Measurements from ENCODE around the gene ZBTB12. TPM values are rescaled to one million over a fixed set of nuclear protein-coding genes. Genes with fewer than 3 reads are reported as not detected.

ZBTB12 gene, protein sequence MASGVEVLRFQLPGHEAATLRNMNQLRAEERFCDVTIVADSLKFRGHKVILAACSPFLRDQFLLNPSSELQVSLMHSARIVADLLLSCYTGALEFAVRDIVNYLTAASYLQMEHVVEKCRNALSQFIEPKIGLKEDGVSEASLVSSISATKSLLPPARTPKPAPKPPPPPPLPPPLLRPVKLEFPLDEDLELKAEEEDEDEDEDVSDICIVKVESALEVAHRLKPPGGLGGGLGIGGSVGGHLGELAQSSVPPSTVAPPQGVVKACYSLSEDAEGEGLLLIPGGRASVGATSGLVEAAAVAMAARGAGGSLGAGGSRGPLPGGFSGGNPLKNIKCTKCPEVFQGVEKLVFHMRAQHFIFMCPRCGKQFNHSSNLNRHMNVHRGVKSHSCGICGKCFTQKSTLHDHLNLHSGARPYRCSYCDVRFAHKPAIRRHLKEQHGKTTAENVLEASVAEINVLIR
- under 1 TPM; 0.28 to 0.33 TPM for total RNA-seq
- 1.4 TPM for polyA plus RNA-seq (2013, experiment 1 of 2)
- polyA plus RNA-seq (2013, experiment 2 of 2), result 2.9 TPM
- total RNA-seq, result 0 to 5.3 (median 1.6) reads per million in 172 experiments

- ATAC-seq (ENCODE audit: poor library complexity) (peak; percentile 48), DNase-seq (peak; percentile 67 to 94 (median 84))
- no peaks in the 10 kb centered on the region for H3K9me3 ChIP-seq (ENCODE audit: control insufficient read depth in 1 of 2, insufficient read depth in 1 of 2, low read length in 2 of 2)
- Mint-ChIP-seq H3K9me3 (no peaks in the 10 kb centered on the region), H3K36me3 (ENCODE audit: low read depth) (peaks cover 12% of the 10 kb centered on the region), H3K27ac (peak within 1 kb of the TSS; percentile 65), H3K27me3 (no peaks in the 10 kb centered on the region), H3K4me3 (peak within 1 kb of the TSS; percentile 89), H3K4me1 (ENCODE audit: low read depth) (peaks cover 35% of the 10 kb centered on the region)
- peak within 1 kb of the TSS; percentile 68 for H3K4me3 ChIP-seq (ENCODE audit: low read length)
- intact Hi-C loops (cut with DNase I, micrococcal nuclease), result loop anchor here in 1 of 2 experiments (5.0 kb wide), 1 partner anchor 1370 kb away; the partner anchor contains the start of genes RPS18 and VPS52
- no peaks in the 10 kb centered on the region for H3K36me3 ChIP-seq (ENCODE audit: insufficient read depth, low read length)
- TF ChIP-seq, protein P1, sequence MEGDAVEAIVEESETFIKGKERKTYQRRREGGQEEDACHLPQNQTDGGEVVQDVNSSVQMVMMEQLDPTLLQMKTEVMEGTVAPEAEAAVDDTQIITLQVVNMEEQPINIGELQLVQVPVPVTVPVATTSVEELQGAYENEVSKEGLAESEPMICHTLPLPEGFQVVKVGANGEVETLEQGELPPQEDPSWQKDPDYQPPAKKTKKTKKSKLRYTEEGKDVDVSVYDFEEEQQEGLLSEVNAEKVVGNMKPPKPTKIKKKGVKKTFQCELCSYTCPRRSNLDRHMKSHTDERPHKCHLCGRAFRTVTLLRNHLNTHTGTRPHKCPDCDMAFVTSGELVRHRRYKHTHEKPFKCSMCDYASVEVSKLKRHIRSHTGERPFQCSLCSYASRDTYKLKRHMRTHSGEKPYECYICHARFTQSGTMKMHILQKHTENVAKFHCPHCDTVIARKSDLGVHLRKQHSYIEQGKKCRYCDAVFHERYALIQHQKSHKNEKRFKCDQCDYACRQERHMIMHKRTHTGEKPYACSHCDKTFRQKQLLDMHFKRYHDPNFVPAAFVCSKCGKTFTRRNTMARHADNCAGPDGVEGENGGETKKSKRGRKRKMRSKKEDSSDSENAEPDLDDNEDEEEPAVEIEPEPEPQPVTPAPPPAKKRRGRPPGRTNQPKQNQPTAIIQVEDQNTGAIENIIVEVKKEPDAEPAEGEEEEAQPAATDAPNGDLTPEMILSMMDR (IDR thresholded peaks at IDR 0.05), result no peak
- ChIA-PET POLR2A (interaction anchor here (0.6 to 1.9 kb wide), 12 partner anchors 39 to 1252 kb away, joined by 3 to 13 read pairs (median 4); partner anchors contain the start of genes ABHD16A, ATF6B, BAG6 and DXO), CTCF (interaction anchor here (0.7 kb wide), 2 partner anchors 72 to 1369 kb away, joined by 3 read pairs; no protein-coding TSS in a partner anchor)
- peak within 1 kb of the TSS; percentile 13 to 72 for H3K27ac ChIP-seq (ENCODE audit: low read depth in 1 of 2, low read length in 2 of 2)
- peaks cover 39% of the 10 kb centered on the region for H3K4me1 ChIP-seq (ENCODE audit: insufficient read depth, low read length)
- no peaks in the 10 kb centered on the region for H3K27me3 ChIP-seq (ENCODE audit: control insufficient read depth in 1 of 2, insufficient read depth in 2 of 2, low read length in 2 of 2)
These were observed at the start of gene ZBTB12 for GRCh38 chr6:31901953-31902643. Gene ZBTB12 (minus strand): TSS chr6:31902086. CDS start chr6:31901305, 781 bp downstream.

DNA sequence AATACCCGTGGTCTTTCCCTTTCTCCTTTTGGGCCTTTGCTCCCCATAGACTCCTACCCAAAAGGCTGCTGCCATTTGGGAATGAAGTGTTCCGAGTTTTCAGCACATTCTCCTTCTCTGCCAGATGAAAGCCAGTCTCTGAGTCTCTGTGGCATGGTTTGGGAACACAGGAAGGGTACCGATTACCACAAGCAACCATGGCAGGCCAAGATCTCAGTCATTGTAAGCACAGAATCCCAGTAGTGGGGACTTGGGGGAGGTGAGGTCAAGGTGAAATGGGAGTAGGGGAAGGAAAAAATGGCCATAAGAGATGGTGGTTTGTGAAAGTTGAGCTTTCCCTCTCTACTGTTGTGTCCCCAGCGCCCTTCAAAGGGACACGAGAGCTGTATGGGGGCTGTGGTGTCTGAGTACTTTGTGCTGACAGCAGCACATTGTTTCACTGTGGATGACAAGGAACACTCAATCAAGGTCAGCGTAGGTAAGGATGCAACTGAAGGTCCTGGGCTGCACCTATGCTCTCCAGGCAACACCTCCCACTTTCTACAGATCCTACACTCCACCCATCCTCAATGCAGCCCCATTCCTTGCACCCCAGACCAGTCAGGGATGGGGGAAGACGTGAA is 48.2 kb upstream of the ZBTB12 start:
- Mint-ChIP-seq H3K4me3 (no peak overlapping the region), H3K27ac (no peak overlapping the region), H3K36me3 (ENCODE audit: low read depth) (peaks cover 37% of the 10 kb centered on the region), H3K27me3 (peaks cover 4% of the 10 kb centered on the region), H3K9me3 (no peaks in the 10 kb centered on the region), H3K4me1 (ENCODE audit: low read depth) (no peaks in the 10 kb centered on the region)
- Histone ChIP-seq H3K36me3 (ENCODE audit: insufficient read depth, low read length) (peaks cover 35% of the 10 kb centered on the region), H3K9me3 (ENCODE audit: control insufficient read depth in 1 of 2, insufficient read depth in 1 of 2, low read length in 2 of 2) (no peaks in the 10 kb centered on the region), H3K27me3 (ENCODE audit: control insufficient read depth in 1 of 2, insufficient read depth in 2 of 2, low read length in 2 of 2) (peaks cover 0 to 4% of the 10 kb centered on the region in 2 experiments), H3K4me3 (ENCODE audit: low read length) (no peak overlapping the region), H3K4me1 (ENCODE audit: insufficient read depth, low read length) (no peaks in the 10 kb centered on the region), H3K27ac (ENCODE audit: low read depth in 1 of 2, low read length in 2 of 2) (no peak overlapping the region)
- POLR2A ChIA-PET, result interaction anchor here (1.1 to 1.3 kb wide), 2 partner anchors 12 to 22 kb away, joined by 3 read pairs; partner anchors contain the start of gene DXO
- TF ChIP-seq, protein P1 (IDR thresholded peaks at IDR 0.05), result no peak
- no peak for DNase-seq
- intact Hi-C loops (cut with DNase I, micrococcal nuclease), result loop anchor here in 1 of 2 experiments (5.0 to 10.0 kb wide), 2 partner anchors 268 to 1885 kb away; partner anchors contain the start of genes LY6G5C, POLR1H and PPP1R11
- CTCF ChIA-PET, result no interaction called here
- no peak for ATAC-seq (ENCODE audit: poor library complexity)

Measured in CD4-positive, alpha-beta T cell (primary cell).